Mesodermal cell (in vitro differentiated cells): ENCODE measurements around the gene PDZD2.
A peak's percentile ranks its signal among the peaks of the same experiment; 100 is the strongest.

Experiments
- H3K27ac ChIP-seq: 2 replicates; pipeline ENCODE4 v1.7.0; 2013; ENCODE audit warnings: mild to moderate bottlenecking, low read depth, low read length, moderate library complexity; ENCODE audit not compliant: severe bottlenecking
- H3K36me3 ChIP-seq: 2 replicates; pipeline ENCODE4 v1.7.1; 2013; ENCODE audit warnings: mild to moderate bottlenecking, low read length, moderate library complexity; ENCODE audit not compliant: control insufficient read depth, insufficient read depth
- H3K4me1 ChIP-seq: one replicate; pipeline ENCODE4 v1.7.1; 2013; ENCODE audit warnings: mild to moderate bottlenecking, low read length; ENCODE audit not compliant: insufficient read depth, control insufficient read depth, poor library complexity, severe bottlenecking
- H3K4me3 ChIP-seq: 2 replicates; pipeline ENCODE4 v1.7.0; 2013; ENCODE audit warnings: low read length, control low read depth, mild to moderate bottlenecking; ENCODE audit not compliant: insufficient read depth, poor library complexity, severe bottlenecking; ENCODE audit errors: extremely low read depth
- H3K9me3 ChIP-seq: 2 replicates; pipeline ENCODE4 v1.7.1; 2013; ENCODE audit warnings: mild to moderate bottlenecking, low read length, moderate library complexity; ENCODE audit not compliant: control insufficient read depth
- WGBS, 2 experiments: methylation state at CpG; one replicate each; pipeline ENCODE4 v1.1.5; 2013; ENCODE audit warnings: missing lambda C conversion rate in 2 of 2; ENCODE audit not compliant: insufficient coverage in 2 of 2; 5-methylcytosine and 5-hydroxymethylcytosine counted together

Gene PDZD2

GRCh38 chr5:31638345-31638744, 586 bp upstream of the PDZD2 start:
- 44 to 53% methylated on average over 7 to 9 of the region's 9 CpGs for WGBS, 2 experiments
- Histone ChIP-seq H3K4me3 (peak overlapping the region; percentile 52), H3K9me3 (no peaks in the 10 kb centered on the region), H3K4me1 (peaks cover 6% of the 10 kb centered on the region), H3K36me3 (no peaks in the 10 kb centered on the region), H3K27ac (no peak overlapping the region)

DNA sequence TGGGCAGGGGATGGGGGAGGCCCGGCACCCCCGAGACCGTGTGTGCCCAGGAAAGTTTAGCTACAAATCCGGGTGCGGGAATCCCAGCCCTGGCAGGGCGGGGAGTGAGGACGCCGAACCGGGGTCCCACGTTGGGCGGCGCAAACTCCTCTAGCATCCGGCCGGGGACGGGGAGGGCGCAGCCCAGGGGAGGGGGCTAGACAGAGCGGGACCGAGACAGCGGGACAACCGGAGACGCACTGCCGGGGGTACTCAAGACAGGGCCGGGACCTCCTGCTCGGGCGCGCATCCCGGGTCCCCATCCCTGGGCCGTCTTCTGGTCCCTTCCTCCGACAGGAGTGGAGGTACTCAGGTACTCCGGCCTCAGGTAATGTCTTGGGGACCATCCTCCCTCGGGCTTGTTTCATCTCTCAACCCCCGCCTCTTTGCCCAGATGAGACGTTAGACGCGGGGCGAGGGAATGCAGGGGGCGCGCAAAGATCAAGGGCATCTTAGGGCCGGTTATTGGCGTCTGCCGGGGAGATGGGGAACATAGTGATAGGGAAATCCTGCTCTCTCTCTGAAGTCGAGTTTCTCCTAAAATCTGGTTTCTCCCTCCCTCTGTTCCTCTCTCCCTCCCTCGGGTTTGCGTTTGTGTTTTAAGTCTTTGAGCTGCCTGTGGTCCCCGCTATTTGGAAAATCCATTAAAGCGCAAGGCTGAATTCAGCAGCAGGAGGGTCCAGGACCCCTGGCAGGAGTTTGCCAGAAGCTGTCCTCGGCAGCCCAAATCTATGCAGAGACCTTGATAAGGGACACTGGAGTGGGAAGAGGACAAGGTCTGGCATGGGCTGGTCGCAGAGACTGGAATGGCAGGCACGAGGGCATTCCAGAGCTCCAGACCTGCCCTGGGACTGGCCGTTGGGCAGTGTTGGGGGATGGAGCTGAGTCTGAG, 815 bp downstream of the PDZD2 start:
- peak overlapping the region; percentile 52 for H3K4me3 ChIP-seq
- H3K27ac ChIP-seq = no peak overlapping the region
- H3K36me3 ChIP-seq = no peaks in the 10 kb centered on the region
- peaks cover 6% of the 10 kb centered on the region for H3K4me1 ChIP-seq
- WGBS, 2 experiments = 1 to 5% methylated on average over 41 to 45 of the region's 50 CpGs
- H3K9me3 ChIP-seq = no peaks in the 10 kb centered on the region

GRCh38 chr5:31640573-31640972, 1.6 kb downstream of the PDZD2 start:
- H3K4me1 ChIP-seq = peaks cover 6% of the 10 kb centered on the region
- no CpG with 5 or more reads among the region's 1 CpG for WGBS, 2 experiments
- H3K27ac ChIP-seq = no peak overlapping the region
- H3K36me3 ChIP-seq = no peaks in the 10 kb centered on the region
- no peak overlapping the region for H3K4me3 ChIP-seq
- no peaks in the 10 kb centered on the region for H3K9me3 ChIP-seq

DNA sequence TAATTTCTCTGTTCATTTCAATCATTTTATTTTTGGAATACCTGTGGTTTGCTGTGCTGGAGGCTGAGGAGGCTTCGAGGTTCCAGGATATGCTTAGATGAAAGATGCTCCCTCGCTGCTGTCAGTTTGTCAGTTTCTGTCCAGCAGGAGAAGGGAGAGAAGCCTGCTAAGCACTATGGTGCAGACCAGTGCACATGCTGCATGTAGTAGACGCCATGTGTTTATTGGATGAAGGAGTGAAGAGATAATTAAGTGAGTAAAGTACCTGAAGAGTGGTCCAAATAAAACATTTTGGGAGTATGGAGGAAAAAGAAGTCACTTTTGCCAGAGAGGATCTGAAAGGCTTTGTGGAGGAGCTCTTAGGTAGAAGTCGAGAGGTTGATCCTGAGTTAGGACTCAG, 2.1 kb downstream of the PDZD2 start:
- H3K4me1 ChIP-seq = peaks cover 6% of the 10 kb centered on the region
- no peak overlapping the region for H3K4me3 ChIP-seq
- no peak overlapping the region for H3K27ac ChIP-seq
- 84 to 98% methylated on average over 4 of the region's 4 CpGs for WGBS, 2 experiments
- H3K9me3 ChIP-seq = no peaks in the 10 kb centered on the region
- no peaks in the 10 kb centered on the region for H3K36me3 ChIP-seq

DNA sequence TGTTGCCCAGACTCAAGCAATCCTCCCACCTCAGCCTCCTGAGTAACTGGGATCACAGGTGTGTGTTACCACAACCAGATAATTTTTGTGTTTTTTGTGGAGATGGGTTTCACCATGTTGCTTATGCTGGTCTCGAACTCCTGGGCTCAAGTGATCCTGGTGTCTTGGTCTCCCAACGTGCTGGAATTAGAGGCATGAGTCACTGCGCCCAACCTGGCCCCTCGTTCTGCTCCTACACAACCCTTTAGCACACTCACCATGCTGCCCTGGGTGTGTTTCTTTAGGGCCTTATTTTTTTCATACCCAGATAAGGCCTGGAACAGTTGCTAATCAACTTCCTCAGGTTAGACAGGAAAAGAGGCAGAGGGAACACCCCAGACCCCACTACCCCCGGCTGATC, 2.6 kb downstream of the PDZD2 start:
- Histone ChIP-seq H3K4me3 (no peak overlapping the region), H3K4me1 (peaks cover 6% of the 10 kb centered on the region), H3K36me3 (no peaks in the 10 kb centered on the region), H3K27ac (no peak overlapping the region), H3K9me3 (no peaks in the 10 kb centered on the region)
- WGBS, 2 experiments = 83 to 88% methylated on average over 2 to 3 of the region's 5 CpGs

GRCh38 chr5:31645420-31646081, 6.6 kb downstream of the PDZD2 start:
- Histone ChIP-seq H3K36me3 (no peaks in the 10 kb centered on the region), H3K4me1 (no peaks in the 10 kb centered on the region), H3K27ac (no peak overlapping the region), H3K4me3 (no peak overlapping the region), H3K9me3 (no peaks in the 10 kb centered on the region)
- 69 to 88% methylated on average over 6 to 8 of the region's 11 CpGs for WGBS, 2 experiments

GRCh38 chr5:31648326-31648725, 9.4 kb downstream of the PDZD2 start:
- Histone ChIP-seq H3K27ac (no peak overlapping the region), H3K36me3 (no peaks in the 10 kb centered on the region), H3K4me3 (no peak overlapping the region), H3K4me1 (no peaks in the 10 kb centered on the region), H3K9me3 (no peaks in the 10 kb centered on the region)
- WGBS, 2 experiments = 86 to 92% methylated on average over 4 of the region's 6 CpGs

DNA sequence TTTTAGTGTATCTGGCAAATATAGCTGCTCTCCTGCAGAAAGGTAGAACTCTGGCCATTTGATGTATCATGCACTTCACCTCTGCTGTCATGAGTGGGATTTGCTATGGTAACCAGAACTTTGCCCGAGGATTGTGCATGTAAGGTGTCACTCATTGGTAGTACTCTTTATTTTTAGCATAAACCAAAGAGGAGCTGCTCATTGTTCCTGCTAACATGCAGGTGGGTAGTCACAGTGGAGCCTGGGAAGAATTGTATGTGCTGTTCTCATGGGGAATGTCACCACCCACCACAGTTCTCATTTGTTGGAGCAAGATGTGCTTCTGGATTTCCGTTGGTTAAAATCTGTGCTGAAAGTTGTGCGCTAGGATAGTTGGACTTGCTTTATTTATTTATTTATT, 12.3 kb downstream of the PDZD2 start:
- Histone ChIP-seq H3K27ac (no peak overlapping the region), H3K9me3 (no peaks in the 10 kb centered on the region), H3K36me3 (no peaks in the 10 kb centered on the region), H3K4me1 (no peaks in the 10 kb centered on the region), H3K4me3 (no peak overlapping the region)
- 82% methylated on average over 1 of the region's 3 CpGs; no CpG with 5 or more reads in 1 of the 2 experiments for WGBS, 2 experiments

DNA sequence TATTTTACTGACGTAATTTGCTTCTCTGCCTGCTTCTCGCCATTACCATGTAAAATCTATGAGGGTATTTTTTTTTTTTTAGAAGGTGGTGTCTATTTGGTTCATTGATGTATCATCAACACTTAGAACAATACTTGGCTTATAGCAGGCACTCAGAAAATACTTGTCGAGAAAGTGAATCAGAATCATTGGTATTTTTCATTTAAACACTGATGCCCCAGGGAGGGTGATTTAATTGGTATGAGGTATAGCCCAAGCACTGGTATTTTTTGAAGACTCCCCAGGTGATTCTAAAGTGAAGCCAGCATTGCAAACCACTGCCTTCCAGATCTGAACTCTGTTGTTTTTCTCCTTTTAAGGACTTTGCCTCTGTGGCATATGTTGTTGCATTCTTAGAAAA, 16.6 kb downstream of the PDZD2 start:
- no peak overlapping the region for H3K27ac ChIP-seq
- H3K4me3 ChIP-seq = no peak overlapping the region
- no peaks in the 10 kb centered on the region for H3K4me1 ChIP-seq
- no peaks in the 10 kb centered on the region for H3K36me3 ChIP-seq
- WGBS, 2 experiments = no CpG with 5 or more reads among the region's 3 CpGs
- no peaks in the 10 kb centered on the region for H3K9me3 ChIP-seq

DNA sequence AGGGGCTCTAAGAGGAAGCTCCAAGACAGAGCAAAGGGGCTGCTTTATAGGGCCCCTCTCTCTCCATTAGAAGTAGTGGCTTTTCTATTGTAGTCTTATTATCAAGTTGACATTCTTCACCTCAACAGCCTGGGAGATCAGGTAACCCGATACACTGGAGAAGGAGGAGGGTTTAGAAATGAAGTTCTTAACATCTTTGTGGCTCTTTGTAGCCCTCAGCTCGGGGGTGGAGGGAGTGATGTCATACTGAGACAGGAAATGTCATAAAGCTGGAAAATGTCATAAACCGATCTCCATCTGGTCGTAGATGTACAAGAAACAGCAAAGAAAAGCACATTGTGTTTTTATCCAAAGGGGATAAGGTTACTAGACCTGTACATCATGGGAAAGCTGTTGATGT, 17.9 kb downstream of the PDZD2 start:
- no peak overlapping the region for H3K4me3 ChIP-seq
- no peaks in the 10 kb centered on the region for H3K4me1 ChIP-seq
- H3K27ac ChIP-seq = no peak overlapping the region
- no peaks in the 10 kb centered on the region for H3K9me3 ChIP-seq
- WGBS, 2 experiments = 68 to 76% methylated on average over 3 to 4 of the region's 4 CpGs
- H3K36me3 ChIP-seq = no peaks in the 10 kb centered on the region
